ENCODE results near the gene UBE2J1. TPM values are rescaled to one million over a fixed set of nuclear protein-coding genes. Genes with fewer than 3 reads are reported as not detected.

Gene UBE2J1
- total and polyA plus RNA-seq, 10 of the 15 experiments (the other 5 are each of a cell fraction or from before 2014, with no cell fraction given) = 48.7 to 131 (median 90.0) TPM

DNA sequence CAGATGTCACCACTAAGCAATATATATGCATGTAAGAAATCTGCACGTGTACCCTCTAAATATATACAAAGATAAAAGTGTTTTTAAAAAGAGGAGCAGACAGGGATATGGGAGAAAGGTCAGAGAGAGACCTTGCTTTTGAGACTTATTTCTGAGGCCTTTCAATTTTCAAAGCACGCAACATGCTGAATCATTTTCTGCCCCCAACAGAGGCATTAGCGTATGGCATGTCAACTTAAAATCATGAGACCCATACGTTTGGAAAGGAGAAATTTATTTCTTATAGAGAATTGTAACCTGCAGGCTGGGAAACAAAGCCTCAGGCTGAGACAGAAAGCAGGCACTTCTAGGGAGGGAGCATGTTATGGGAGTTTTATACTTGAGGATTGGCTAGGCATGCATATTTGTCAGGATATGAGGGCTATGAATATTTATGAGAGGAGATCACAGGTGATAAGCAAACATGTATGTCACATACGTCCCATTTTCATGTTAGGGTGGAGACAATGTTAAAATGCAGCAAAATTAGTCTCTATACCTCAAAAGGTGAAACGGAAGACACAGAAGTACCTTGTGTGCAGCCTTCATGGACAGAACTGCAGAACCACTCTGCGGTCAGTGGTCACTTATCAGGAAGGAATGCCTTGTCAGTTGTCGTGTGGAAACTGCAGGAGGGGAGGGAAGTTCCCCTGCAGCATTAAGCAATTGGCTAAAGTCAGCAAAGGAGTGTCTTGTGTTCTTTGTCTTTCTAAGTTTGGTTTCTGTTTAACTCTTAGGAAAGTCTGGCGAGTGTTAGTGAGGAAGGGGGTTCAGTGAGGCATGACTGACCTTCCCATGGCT, 31.2 kb downstream of the UBE2J1 start:
- ChIA-PET POLR2A (interaction anchor here (1.1 kb wide), 1 partner anchor 241 kb away, joined by 3 read pairs; the partner anchor contains the start of gene PNRC1), RAD21 (ENCODE audit: unreplicated experiment) (interaction anchor here (1.2 kb wide), 1 partner anchor 50 kb away, joined by 3 read pairs; no protein-coding TSS in a partner anchor), SMC1A (ENCODE audit: uncharacterized antibody, unreplicated experiment) (interaction anchor here (1.2 to 1.5 kb wide), 4 partner anchors 14 to 29 kb away, joined by 3 to 4 read pairs (median 3); no protein-coding TSS in a partner anchor), CTCF (interaction anchor here (0.8 to 0.9 kb wide), 2 partner anchors 35 to 339 kb away, joined by 3 read pairs; no protein-coding TSS in a partner anchor)
- peaks cover 8% of the 10 kb centered on the region for H3K4me1 ChIP-seq (ENCODE audit: control insufficient read depth, insufficient read depth, low read length)
- H4K20me1 ChIP-seq (ENCODE audit: control insufficient read depth, insufficient read depth) = no peaks in the 10 kb centered on the region
- H3K4me2 ChIP-seq (ENCODE audit: control insufficient read depth, insufficient read depth) = peak overlapping the region; percentile 36
- in situ Hi-C loops (cut with MboI) = no loop called here
- TF ChIP-seq BACH1 (IDR thresholded peaks at IDR 0.05; ENCODE audit: borderline replicate concordance) = no peak
- TF ChIP-seq CREB1 (IDR thresholded peaks at IDR 0.05; ENCODE audit: low read depth) = peak; percentile 44; the same call in 1 of the 2 replicates
- 0 out of 4 replicates have a peak, but pooled peaks of 1 of the 2 experiments have one; percentile 39 for TF ChIP-seq ETV6 (conservative IDR thresholded peaks at IDR 0.05 in 1 of 2, IDR thresholded peaks at IDR 0.05 in 1 of 2; ENCODE audit: borderline replicate concordance in 1 of 2, low read depth in 1 of 2)
- peak; percentile 91 for TF ChIP-seq RUNX3 (IDR thresholded peaks at IDR 0.05; ENCODE audit: low read length)
- no peak; the same call in 1 of the 2 replicates for TF ChIP-seq MTA3 (IDR thresholded peaks at IDR 0.05; ENCODE audit: borderline replicate concordance, low read length)
- no peak for TF ChIP-seq IKZF1 (conservative IDR thresholded peaks at IDR 0.05)
- peak; percentile 34; the same call in 1 of the 2 replicates for TF ChIP-seq PAX5 (IDR thresholded peaks at IDR 0.05; ENCODE audit: borderline replicate concordance, low read depth, low read length)
- TF ChIP-seq NFIC (IDR thresholded peaks at IDR 0.05; ENCODE audit: low read depth, low read length) = peak; percentile 45; the same call in 1 of the 2 replicates
- TF ChIP-seq EED (IDR thresholded peaks at IDR 0.05; ENCODE audit: low read depth) = peak; percentile 76
- 0 out of 2 replicates have a peak, but pooled peaks have one; percentile 54 for TF ChIP-seq CBFB (IDR thresholded peaks at IDR 0.05; ENCODE audit: low read depth)
- TF ChIP-seq IRF4 (IDR thresholded peaks at IDR 0.05; ENCODE audit: low read depth, low read length) = 0 out of 2 replicates have a peak, but pooled peaks have one; percentile 10
- TF ChIP-seq CBX5 (IDR thresholded peaks at IDR 0.05; ENCODE audit: low read depth) = peak; percentile 37; the same call in 1 of the 2 replicates
- no peak for TF ChIP-seq ZBTB33 (IDR thresholded peaks at IDR 0.05)
- TF ChIP-seq FOXM1 (IDR thresholded peaks at IDR 0.05; ENCODE audit: low read depth, low read length) = 0 out of 2 replicates have a peak, but pooled peaks have one; percentile 45
- no peak overlapping the region for H3K9ac ChIP-seq (ENCODE audit: control insufficient read depth, insufficient read depth, low read length)
- ATAC-seq (peak; percentile 17; the same call in 1 of the 3 replicates), DNase-seq (ENCODE audit: low read depth, low spot score) (peak; percentile 28), FAIRE-seq (no peak)
- no TSS peak for BruUV-seq (replicated peaks)
- intact Hi-C loops (cut with micrococcal nuclease; ENCODE audit: unreplicated experiment) = no loop called here
- H3K4me3 ChIP-seq = 0 out of 2 replicates have a peak overlapping the region, but pooled peaks have one; percentile 19
- H3K9me3 ChIP-seq (replicated peaks; ENCODE audit: control insufficient read depth, insufficient read depth, low read length) = no peaks in the 10 kb centered on the region; the same call in 1 of the 3 replicates
- peaks cover 0 to 8% of the 10 kb centered on the region in 2 experiments; a peak in 1 of 4 replicates for H3K36me3 ChIP-seq (ENCODE audit: control insufficient read depth in 2 of 2, insufficient read depth in 2 of 2, low read length in 1 of 2)
- no peak overlapping the region; the same call in 1 of the 2 replicates for H2AFZ ChIP-seq (ENCODE audit: control insufficient read depth, low read depth, low read length)
- H3K79me2 ChIP-seq (ENCODE audit: control insufficient read depth, insufficient read depth, low read length) = no peaks in the 10 kb centered on the region
- H3K27ac ChIP-seq (ENCODE audit: control insufficient read depth, insufficient read depth) = peak overlapping the region; percentile 38
- no peaks in the 10 kb centered on the region for H3K27me3 ChIP-seq (replicated peaks in 1 of 2; ENCODE audit: control insufficient read depth in 2 of 2, insufficient read depth in 2 of 2, low read length in 1 of 2)
- WGBS (ENCODE audit: insufficient coverage, insufficient replicate concordance, low lambda C conversion rate, missing lambda C conversion rate) = 59% methylated on average over 9 of the region's 9 CpGs
